AG09309 (cell line): ENCODE results near the gene KCNIP3.

Experiments used
- DNase-seq: peaks from one replicate; pipeline ENCODE4 v3.0.0-alpha.2; 2010; ENCODE audit warnings: low read depth
- H3K4me3 ChIP-seq: 2 replicates; pipeline ENCODE4 v1.5.1; 2011; ENCODE audit warnings: mild to moderate bottlenecking, low read depth, low read length, moderate library complexity; ENCODE audit not compliant: control insufficient read depth
- TF ChIP-seq, protein P1 (sequence below): IDR thresholded peaks from 2 replicates; pipeline ENCODE4 v1.5.1; 2011; ENCODE audit warnings: mild to moderate bottlenecking, low read depth, low read length, inconsistent platforms; ENCODE audit not compliant: insufficient read depth, control insufficient read depth; ENCODE audit errors: missing control alignments

KCNIP3 gene

DNA sequence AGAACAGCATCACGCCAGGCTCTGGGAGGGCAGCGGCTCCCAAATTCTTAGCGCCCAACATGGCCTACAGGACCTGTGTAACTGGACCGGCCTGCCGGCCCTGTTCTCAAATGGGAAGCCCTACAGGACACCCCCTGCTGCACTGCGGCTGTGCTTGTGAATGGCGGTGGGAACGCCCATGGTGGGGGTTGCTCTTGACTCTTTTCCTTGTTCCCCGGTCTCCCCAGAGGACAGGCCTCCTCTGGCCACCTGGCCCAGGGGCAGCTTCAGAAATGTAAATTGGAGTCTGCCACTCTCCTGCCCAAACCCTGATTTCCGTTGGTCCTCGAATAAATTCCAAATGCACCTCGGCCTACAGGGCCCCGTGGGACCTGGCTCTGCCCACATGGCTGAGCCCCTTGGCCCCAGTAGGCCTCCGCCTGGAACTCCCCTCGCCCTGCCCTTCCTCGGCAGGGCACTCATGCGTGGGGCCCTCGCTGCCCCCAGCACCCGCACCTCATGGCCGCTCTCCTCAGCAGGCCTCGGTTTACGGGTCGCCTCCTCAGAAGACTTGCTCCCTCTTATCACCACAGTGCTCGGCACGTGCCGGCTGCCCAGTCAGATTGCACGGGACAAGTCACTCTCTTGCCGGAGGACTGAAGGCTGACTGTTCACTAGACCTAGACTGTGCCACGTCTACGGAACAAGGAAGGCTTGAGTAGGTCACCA, 29.4 kb downstream of the KCNIP3 start:
- TF ChIP-seq, protein P1, sequence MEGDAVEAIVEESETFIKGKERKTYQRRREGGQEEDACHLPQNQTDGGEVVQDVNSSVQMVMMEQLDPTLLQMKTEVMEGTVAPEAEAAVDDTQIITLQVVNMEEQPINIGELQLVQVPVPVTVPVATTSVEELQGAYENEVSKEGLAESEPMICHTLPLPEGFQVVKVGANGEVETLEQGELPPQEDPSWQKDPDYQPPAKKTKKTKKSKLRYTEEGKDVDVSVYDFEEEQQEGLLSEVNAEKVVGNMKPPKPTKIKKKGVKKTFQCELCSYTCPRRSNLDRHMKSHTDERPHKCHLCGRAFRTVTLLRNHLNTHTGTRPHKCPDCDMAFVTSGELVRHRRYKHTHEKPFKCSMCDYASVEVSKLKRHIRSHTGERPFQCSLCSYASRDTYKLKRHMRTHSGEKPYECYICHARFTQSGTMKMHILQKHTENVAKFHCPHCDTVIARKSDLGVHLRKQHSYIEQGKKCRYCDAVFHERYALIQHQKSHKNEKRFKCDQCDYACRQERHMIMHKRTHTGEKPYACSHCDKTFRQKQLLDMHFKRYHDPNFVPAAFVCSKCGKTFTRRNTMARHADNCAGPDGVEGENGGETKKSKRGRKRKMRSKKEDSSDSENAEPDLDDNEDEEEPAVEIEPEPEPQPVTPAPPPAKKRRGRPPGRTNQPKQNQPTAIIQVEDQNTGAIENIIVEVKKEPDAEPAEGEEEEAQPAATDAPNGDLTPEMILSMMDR = no peak
- no peak for DNase-seq
- H3K4me3 ChIP-seq = no peak overlapping the region

DNA sequence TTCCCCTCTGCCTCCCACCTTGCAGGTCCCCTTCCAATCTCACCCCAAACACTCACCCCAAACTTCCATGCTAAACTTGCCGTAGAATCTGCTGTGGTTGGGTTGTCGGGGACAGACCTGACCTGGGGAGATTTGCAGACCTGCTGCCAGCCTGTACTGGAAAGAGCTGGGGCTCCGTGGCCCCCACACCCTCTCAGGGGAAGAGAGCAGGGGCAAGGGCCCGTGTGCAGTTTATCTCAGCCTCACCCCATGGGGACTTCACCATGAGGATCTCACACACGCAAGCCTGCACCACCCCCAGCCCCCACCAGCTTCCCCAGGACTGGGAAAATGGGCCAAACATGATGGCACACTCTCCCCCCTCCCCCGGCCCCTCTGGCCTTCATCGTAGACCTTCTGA, 30.7 kb downstream of the KCNIP3 start:
- TF ChIP-seq, protein P1 = no peak
- no peak overlapping the region for H3K4me3 ChIP-seq
- DNase-seq = no peak

DNA sequence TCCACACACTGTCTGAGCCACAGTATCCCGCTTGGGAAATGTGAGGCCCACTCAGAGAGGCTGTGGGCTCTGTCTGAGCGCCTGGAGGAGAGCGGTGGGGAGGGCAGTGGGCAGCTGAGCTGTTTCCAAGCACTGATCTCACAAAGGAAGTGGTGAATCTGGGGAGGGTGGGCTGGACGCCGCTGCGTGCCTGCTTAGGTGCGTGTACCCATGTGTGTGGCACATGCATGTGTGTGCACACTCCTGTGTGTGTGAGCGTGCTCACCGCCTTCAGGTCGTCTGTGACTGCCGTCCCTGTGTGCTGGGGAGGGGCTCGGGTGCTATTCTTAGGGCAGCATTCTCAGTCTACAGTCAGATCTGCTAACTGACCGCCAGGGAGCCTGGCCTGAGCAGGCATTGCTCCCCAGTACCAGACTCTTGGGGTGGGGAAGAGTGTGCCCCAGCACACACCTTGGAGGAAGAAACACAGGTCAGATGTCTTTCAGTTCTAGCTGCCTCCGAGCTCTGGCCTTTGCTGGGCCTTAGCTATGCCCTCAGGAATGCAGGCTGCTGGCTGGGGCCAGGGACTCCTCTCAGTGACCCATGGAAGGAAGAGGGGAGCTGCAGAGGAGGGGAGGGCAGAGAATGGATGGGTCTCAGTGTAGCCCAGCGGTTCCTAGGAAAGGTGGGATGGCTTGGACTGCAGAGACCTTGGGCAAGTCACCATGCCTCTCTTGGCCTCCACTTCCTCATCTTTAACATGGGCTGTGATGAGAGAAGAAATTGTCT, 31.4 kb downstream of the KCNIP3 start:
- TF ChIP-seq, protein P1 = no peak
- no peak overlapping the region for H3K4me3 ChIP-seq
- DNase-seq = no peak

DNA sequence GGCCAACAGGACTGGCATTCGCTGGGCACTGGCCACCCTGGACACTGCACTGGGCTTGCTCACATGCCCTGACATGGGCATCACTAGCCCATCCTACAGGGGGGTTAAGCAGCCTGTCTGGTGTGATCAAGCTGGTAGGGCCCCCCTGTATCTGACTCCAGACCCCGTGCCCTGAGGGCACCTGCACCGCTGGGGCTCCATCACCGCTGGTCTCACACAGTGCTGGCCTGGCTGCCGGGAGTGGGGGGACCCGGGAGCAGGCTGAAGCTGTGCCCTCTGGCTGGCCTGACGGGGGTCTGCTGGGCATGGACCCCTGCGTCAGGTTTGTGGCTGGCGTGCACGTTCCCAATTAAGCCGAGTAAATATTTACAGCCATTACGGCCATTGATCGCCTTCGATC, 32.3 kb downstream of the KCNIP3 start:
- DNase-seq = no peak
- no peak overlapping the region for H3K4me3 ChIP-seq
- TF ChIP-seq, protein P1 = no peak

DNA sequence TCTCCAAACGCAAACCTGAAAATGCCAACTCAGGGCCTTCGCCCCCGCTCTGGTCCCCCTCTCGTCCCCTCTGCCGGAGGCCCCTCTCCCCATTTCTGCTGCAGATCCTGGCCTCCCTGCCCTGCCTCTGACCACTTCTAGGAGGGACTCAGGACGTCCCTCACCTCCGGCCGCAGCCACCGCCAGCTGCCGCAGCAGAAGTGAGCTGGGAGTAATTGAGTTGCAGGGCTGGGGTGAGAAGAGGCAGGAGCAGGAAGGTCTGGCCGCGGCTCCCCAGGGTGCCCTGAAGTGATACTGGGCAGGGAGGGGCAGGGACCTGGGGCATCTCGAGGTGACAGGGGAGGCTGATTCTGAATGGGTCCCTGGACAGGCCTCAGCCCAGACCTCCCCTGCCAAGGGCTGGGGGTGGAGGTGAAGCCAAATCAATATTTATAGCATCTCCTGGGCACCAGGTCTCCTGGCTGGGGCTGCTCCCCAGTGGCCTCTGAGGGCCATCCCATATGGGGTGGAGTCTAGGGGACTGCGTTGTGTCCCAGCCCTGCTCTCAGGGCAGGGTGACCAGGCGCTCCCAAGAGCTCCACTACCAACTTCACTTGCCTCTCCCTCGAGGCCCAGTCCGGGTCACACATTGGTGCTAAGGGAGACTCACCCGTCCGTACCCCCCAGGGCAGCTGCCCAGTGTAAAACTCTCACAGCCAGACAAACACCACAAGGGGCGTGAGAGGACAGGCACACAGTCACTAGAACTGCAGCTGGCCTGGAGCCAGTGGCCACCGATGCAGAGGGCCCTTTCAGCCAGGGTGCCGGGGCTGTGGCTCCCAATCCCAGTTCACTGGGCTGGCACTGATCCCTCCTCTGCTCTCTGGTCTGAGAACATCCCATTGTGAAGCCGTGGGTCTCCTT, 33.0 kb downstream of the KCNIP3 start:
- DNase-seq = no peak
- TF ChIP-seq, protein P1 = no peak

DNA sequence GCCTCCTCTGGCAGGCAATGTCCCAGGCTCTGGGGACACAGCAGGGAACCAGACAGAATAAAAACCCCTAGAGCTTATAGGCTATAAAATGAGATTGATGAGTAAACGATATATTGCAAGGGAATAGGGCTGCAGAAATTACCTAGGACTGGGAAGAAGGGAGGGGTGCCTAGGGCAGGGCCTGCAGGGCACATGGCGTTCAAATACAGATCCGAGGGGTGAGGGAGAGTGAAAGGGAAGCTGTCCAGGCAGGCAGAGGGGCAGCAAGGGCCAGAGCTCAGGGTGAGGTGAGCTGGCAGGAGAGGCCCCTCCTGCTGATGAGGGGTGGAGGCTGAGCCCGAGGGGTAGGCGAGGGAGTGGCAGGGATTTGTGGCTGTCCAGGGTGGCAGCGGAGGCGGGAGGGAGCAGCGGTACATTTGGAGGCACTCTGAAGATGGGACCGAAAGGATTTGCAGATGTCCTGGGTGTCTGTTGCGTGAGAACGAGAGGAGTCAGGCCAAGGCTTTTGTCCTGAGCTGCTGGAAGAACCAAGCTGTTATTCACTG, 33.7 kb downstream of the KCNIP3 start:
- DNase-seq = no peak
- H3K4me3 ChIP-seq = no peak overlapping the region
- TF ChIP-seq, protein P1 = no peak

More for the DNA sequence above, 33.0 kb downstream of the KCNIP3 start:
- H3K4me3 ChIP-seq = no peak overlapping the region
